ENCODE data around the gene P2RX4.

P2RX4 gene

GRCh38 chr12:121209221-121209620, 708 bp upstream of the P2RX4 start:
- TF ChIP-seq, protein P1, sequence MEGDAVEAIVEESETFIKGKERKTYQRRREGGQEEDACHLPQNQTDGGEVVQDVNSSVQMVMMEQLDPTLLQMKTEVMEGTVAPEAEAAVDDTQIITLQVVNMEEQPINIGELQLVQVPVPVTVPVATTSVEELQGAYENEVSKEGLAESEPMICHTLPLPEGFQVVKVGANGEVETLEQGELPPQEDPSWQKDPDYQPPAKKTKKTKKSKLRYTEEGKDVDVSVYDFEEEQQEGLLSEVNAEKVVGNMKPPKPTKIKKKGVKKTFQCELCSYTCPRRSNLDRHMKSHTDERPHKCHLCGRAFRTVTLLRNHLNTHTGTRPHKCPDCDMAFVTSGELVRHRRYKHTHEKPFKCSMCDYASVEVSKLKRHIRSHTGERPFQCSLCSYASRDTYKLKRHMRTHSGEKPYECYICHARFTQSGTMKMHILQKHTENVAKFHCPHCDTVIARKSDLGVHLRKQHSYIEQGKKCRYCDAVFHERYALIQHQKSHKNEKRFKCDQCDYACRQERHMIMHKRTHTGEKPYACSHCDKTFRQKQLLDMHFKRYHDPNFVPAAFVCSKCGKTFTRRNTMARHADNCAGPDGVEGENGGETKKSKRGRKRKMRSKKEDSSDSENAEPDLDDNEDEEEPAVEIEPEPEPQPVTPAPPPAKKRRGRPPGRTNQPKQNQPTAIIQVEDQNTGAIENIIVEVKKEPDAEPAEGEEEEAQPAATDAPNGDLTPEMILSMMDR (IDR thresholded peaks at IDR 0.05; ENCODE audit: low read depth, low read length, poor library complexity, severe bottlenecking): no peak
- TF ChIP-seq EZH2phosphoT487 (IDR thresholded peaks at IDR 0.05; ENCODE audit: borderline replicate concordance, low read length): no peak
- Histone ChIP-seq H3K27ac (ENCODE audit: low read depth, low read length) (no peak overlapping the region), H3F3A (ENCODE audit: control insufficient read depth, insufficient read depth) (no peaks in the 10 kb centered on the region), H3K4me1 (ENCODE audit: control insufficient read depth, low read length) (peaks cover 14% of the 10 kb centered on the region), H3K9me2 (replicated peaks; ENCODE audit: control insufficient read depth, low read length) (no peaks in the 10 kb centered on the region), H3K27me3 (ENCODE audit: control insufficient read depth, low read length) (0 out of 2 replicates have a peak, but pooled peaks cover 3% of the 10 kb centered on the region), H3K4me3 (ENCODE audit: low read length) (peak overlapping the region; percentile 88), H3K4me2 (ENCODE audit: low read length) (peak overlapping the region; percentile 76), H3K36me3 (ENCODE audit: control insufficient read depth, low read length) (no peaks in the 10 kb centered on the region), H3K79me2 (ENCODE audit: control insufficient read depth, low read length) (peaks cover 7% of the 10 kb centered on the region), H4K20me1 (ENCODE audit: control insufficient read depth, insufficient read depth, low read depth, low read length) (no peaks in the 10 kb centered on the region), H3K9me3 (ENCODE audit: control insufficient read depth, insufficient read depth, low read length) (no peaks in the 10 kb centered on the region)

DNA sequence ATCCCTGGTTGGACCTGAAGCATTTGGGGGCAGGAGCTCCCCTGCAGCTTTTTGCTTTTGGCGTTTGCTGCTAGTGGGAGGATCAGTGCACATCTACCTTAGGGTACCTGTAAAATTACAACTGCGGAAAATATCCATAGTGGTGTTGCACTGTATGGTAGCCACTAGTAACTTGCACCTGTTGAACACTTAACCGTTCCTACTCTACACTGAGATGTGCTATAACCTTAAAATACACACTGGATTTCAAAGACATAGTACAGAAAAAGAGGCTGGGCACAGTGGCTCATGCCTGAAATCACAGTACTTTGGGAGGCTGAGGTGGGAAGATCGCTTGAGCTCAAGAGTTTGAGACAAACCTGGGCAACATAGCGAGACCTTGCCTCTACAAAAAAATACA, 2.9 kb downstream of the P2RX4 start:
- Histone ChIP-seq H3K27ac (ENCODE audit: low read depth, low read length) (no peak overlapping the region), H3F3A (ENCODE audit: control insufficient read depth, insufficient read depth) (no peaks in the 10 kb centered on the region), H4K20me1 (ENCODE audit: control insufficient read depth, insufficient read depth, low read depth, low read length) (no peaks in the 10 kb centered on the region), H3K79me2 (ENCODE audit: control insufficient read depth, low read length) (peaks cover 7% of the 10 kb centered on the region), H3K36me3 (ENCODE audit: control insufficient read depth, low read length) (no peaks in the 10 kb centered on the region), H3K4me2 (ENCODE audit: low read length) (no peak overlapping the region), H3K4me3 (ENCODE audit: low read length) (no peak overlapping the region), H3K27me3 (ENCODE audit: control insufficient read depth, low read length) (0 out of 2 replicates have a peak, but pooled peaks cover 3% of the 10 kb centered on the region), H3K9me3 (ENCODE audit: control insufficient read depth, insufficient read depth, low read length) (no peaks in the 10 kb centered on the region), H3K4me1 (ENCODE audit: control insufficient read depth, low read length) (peaks cover 24% of the 10 kb centered on the region), H3K9me2 (replicated peaks; ENCODE audit: control insufficient read depth, low read length) (no peaks in the 10 kb centered on the region)
- TF ChIP-seq EZH2phosphoT487 (IDR thresholded peaks at IDR 0.05; ENCODE audit: borderline replicate concordance, low read length): no peak
- TF ChIP-seq, protein P1 (IDR thresholded peaks at IDR 0.05; ENCODE audit: low read depth, low read length, poor library complexity, severe bottlenecking): no peak

DNA sequence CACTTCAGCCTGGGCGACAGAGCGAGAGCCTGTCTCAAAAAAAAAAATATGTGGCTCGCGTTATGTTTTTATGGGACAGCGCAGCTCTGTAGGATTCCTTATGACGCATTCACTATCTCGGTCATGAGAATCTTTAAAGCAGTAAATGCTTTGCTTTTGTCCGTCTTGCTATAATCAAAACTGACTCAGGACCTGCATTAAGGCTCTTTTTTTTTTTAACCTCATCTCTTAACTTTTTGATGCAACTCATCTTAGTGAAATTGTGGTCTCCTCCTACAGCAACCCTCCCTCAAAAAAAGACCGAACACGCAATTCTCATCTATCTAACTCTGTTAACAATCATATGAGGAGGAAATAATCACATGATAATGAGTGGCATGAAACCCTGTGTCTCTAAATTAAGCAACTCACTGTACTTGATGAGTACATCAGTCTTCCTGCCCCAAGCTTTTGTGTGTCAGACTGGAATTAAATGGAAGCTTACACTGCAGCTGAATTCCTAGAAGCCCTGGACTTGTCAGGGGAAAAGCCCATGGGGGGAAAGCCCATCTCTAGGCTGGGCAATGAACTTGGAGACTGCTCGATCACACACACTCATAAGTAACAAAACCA, 4.3 kb downstream of the P2RX4 start:
- H3K4me1 ChIP-seq (ENCODE audit: control insufficient read depth, low read length): peaks cover 21% of the 10 kb centered on the region
- H3K27ac ChIP-seq (ENCODE audit: low read depth, low read length): no peak overlapping the region
- H3K79me2 ChIP-seq (ENCODE audit: control insufficient read depth, low read length): peaks cover 7% of the 10 kb centered on the region
- TF ChIP-seq, protein P1 (IDR thresholded peaks at IDR 0.05; ENCODE audit: low read depth, low read length, poor library complexity, severe bottlenecking): no peak
- TF ChIP-seq EZH2phosphoT487 (IDR thresholded peaks at IDR 0.05; ENCODE audit: borderline replicate concordance, low read length): no peak
- no peaks in the 10 kb centered on the region for H4K20me1 ChIP-seq (ENCODE audit: control insufficient read depth, insufficient read depth, low read depth, low read length)
- peak overlapping the region; percentile 6; the same call in 1 of the 2 replicates for H3K4me2 ChIP-seq (ENCODE audit: low read length)
- H3F3A ChIP-seq (ENCODE audit: control insufficient read depth, insufficient read depth): no peaks in the 10 kb centered on the region
- no peaks in the 10 kb centered on the region for H3K9me3 ChIP-seq (ENCODE audit: control insufficient read depth, insufficient read depth, low read length)
- no peak overlapping the region for H3K4me3 ChIP-seq (ENCODE audit: low read length)
- H3K36me3 ChIP-seq (ENCODE audit: control insufficient read depth, low read length): no peaks in the 10 kb centered on the region
- no peaks in the 10 kb centered on the region for H3K9me2 ChIP-seq (replicated peaks; ENCODE audit: control insufficient read depth, low read length)
- H3K27me3 ChIP-seq (ENCODE audit: control insufficient read depth, low read length): no peaks in the 10 kb centered on the region
